HG03135 (cell line): Measurements from ENCODE around the gene LDLRAD4.
"Not testable (repeated sequence)": the region's sequence is repeated elsewhere in the genome, so short reads cannot be mapped to it uniquely, and the experiment has no call there.

Experiments
- ATAC-seq: cut with Tn5 transposase; IDR thresholded peaks from one replicate; pipeline ENCODE4 v1.9.1; 2021; ENCODE audit warnings: mild to moderate bottlenecking, moderate library complexity; ENCODE audit not compliant: unreplicated experiment

The LDLRAD4 gene

GRCh38 chr18:13245481-13246000 is 27.0 kb downstream of the LDLRAD4 start:
- ATAC-seq, result no peak

- no peak for ATAC-seq
Measured at GRCh38 chr18:13246121-13246520, 27.6 kb downstream of the LDLRAD4 start.

- no peak for ATAC-seq
Measured at GRCh38 chr18:13246591-13246990, 28.0 kb downstream of the LDLRAD4 start.

- no peak for ATAC-seq
Measured at GRCh38 chr18:13247506-13247905, 28.9 kb downstream of the LDLRAD4 start.

GRCh38 chr18:13252686-13253410 is 34.3 kb downstream of the LDLRAD4 start:
- no peak for ATAC-seq

GRCh38 chr18:13253786-13254688 is 35.5 kb downstream of the LDLRAD4 start:
- ATAC-seq, result no peak

- ATAC-seq, result no peak
Measured at GRCh38 chr18:13254971-13255927, 36.7 kb downstream of the LDLRAD4 start.

GRCh38 chr18:13256444-13257305 is 38.1 kb downstream of the LDLRAD4 start:
- no peak for ATAC-seq

- ATAC-seq, result no peak
Measured at GRCh38 chr18:13257361-13257980, 38.9 kb downstream of the LDLRAD4 start.

GRCh38 chr18:13258921-13259320 is 40.4 kb downstream of the LDLRAD4 start:
- no peak for ATAC-seq

- ATAC-seq, result no peak
Measured at GRCh38 chr18:13259701-13260100, 41.1 kb downstream of the LDLRAD4 start.

GRCh38 chr18:13260197-13260934 is 41.8 kb downstream of the LDLRAD4 start:
- ATAC-seq, result no peak

GRCh38 chr18:13260935-13261640 is 42.5 kb downstream of the LDLRAD4 start:
- no peak for ATAC-seq

GRCh38 chr18:13261661-13262357 is 43.2 kb downstream of the LDLRAD4 start:
- ATAC-seq, result no peak

- not testable (repeated sequence) for ATAC-seq
Measured at GRCh38 chr18:13262358-13262680, 43.8 kb downstream of the LDLRAD4 start.

GRCh38 chr18:13262839-13263691 is 44.5 kb downstream of the LDLRAD4 start:
- no peak for ATAC-seq
